CD14-positive monocyte (primary cell): ENCODE results near the gene KCNJ6. TPM values are rescaled to one million over a fixed set of nuclear protein-coding genes. Genes with fewer than 3 reads are reported as not detected.

ENCODE experiments used
- DNase-seq, 3 donors: peaks; one replicate each; pipeline ENCODE4 v3.0.0-alpha.2; 2011 to 2022
- H2AFZ ChIP-seq: 2 replicates; pipeline ENCODE4 v1.6.0; 2012; ENCODE audit warnings: mild to moderate bottlenecking, low read depth, low read length, inconsistent platforms; ENCODE audit not compliant: insufficient read depth, poor library complexity, severe bottlenecking
- H3K27ac ChIP-seq, 2 donors: 1 replicate in 1 of 2; 2 replicates in 1 of 2; pipeline ENCODE4 v1.5.1; 2012 to 2013; ENCODE audit warnings: low read length in 2 of 2, control low read depth in 1 of 2, inconsistent platforms in 1 of 2, low read depth in 1 of 2, mild to moderate bottlenecking in 1 of 2
- H3K27me3 ChIP-seq, 2 donors: one replicate each; pipeline versions ENCODE4 v1.6.0 to v1.6.1; 2011 to 2013; ENCODE audit warnings: low read length in 2 of 2; ENCODE audit not compliant: control insufficient read depth in 2 of 2, insufficient read depth in 2 of 2
- H3K36me3 ChIP-seq, 2 donors: replicated peaks in 1 of 2; 1 replicate in 1 of 2; 2 replicates in 1 of 2; pipeline versions ENCODE4 v1.5.1 to v1.6.1; 2012 to 2013; ENCODE audit warnings: low read length in 2 of 2, control low read depth in 1 of 2, inconsistent platforms in 1 of 2, mild to moderate bottlenecking in 1 of 2; ENCODE audit not compliant: insufficient read depth in 2 of 2, control insufficient read depth in 1 of 2
- H3K4me1 ChIP-seq, 2 donors: 1 replicate in 1 of 2; 2 replicates in 1 of 2; pipeline versions ENCODE4 v1.5.1 to v1.6.1; 2012 to 2013; ENCODE audit warnings: low read length in 2 of 2, control low read depth in 1 of 2, inconsistent platforms in 1 of 2, mild to moderate bottlenecking in 1 of 2, moderate library complexity in 1 of 2; ENCODE audit not compliant: insufficient read depth in 2 of 2, control insufficient read depth in 1 of 2
- H3K4me2 ChIP-seq: replicated peaks from 2 replicates; pipeline ENCODE3; 2012; ENCODE audit warnings: low read length, moderate library complexity, mild to moderate bottlenecking; ENCODE audit not compliant: poor library complexity, severe bottlenecking; ENCODE audit errors: extremely low read depth
- H3K4me3 ChIP-seq, 3 experiments: fragments of 200-600 bp in 1 of 3; sonication (generic) in 1 of 3; replicated peaks in 1 of 3; 1 replicate in 2 of 3; 2 replicates in 1 of 3; pipeline ENCODE4 v1.5.1; 2011 to 2013; ENCODE audit warnings: low read length in 3 of 3, mild to moderate bottlenecking in 3 of 3, control low read depth in 2 of 3, low read depth in 2 of 3, inconsistent platforms in 1 of 3, moderate library complexity in 1 of 3
- H3K79me2 ChIP-seq: 2 replicates; pipeline ENCODE4 v1.6.0; 2012; ENCODE audit warnings: mild to moderate bottlenecking, control low read depth, inconsistent platforms, low read length, moderate library complexity; ENCODE audit not compliant: insufficient read depth
- H3K9ac ChIP-seq: 2 replicates; pipeline ENCODE4 v1.6.0; 2017; ENCODE audit warnings: low read length, mild to moderate bottlenecking; ENCODE audit not compliant: insufficient read depth, poor library complexity, severe bottlenecking
- H3K9me3 ChIP-seq, 2 donors: replicated peaks in 1 of 2; 1 replicate in 1 of 2; 2 replicates in 1 of 2; pipeline versions ENCODE4 v1.5.1 to v1.6.1; 2012 to 2013; ENCODE audit warnings: low read length in 2 of 2, control low read depth in 1 of 2; ENCODE audit not compliant: control insufficient read depth in 1 of 2, insufficient read depth in 1 of 2
- H4K20me1 ChIP-seq: 2 replicates; pipeline ENCODE4 v1.6.0; 2012; ENCODE audit warnings: mild to moderate bottlenecking, low read length, control low read depth, moderate library complexity; ENCODE audit not compliant: insufficient read depth
- H3K27ac Mint-ChIP-seq, 7 donors: one replicate each; pipeline ENCODE4 v1.8.0; 2020; ENCODE audit warnings: mild to moderate bottlenecking in 7 of 7, mixed read lengths in 7 of 7, moderate library complexity in 6 of 7, inconsistent platforms in 2 of 7
- H3K27me3 Mint-ChIP-seq, 3 donors: one replicate each; pipeline ENCODE4 v1.8.0; 2021 to 2022; ENCODE audit warnings: low read depth in 3 of 3, mild to moderate bottlenecking in 3 of 3, mixed read lengths in 3 of 3, moderate library complexity in 3 of 3, inconsistent platforms in 1 of 3
- H3K36me3 Mint-ChIP-seq, 2 donors: one replicate each; pipeline ENCODE4 v1.8.0; 2020; ENCODE audit warnings: mixed read lengths in 2 of 2, inconsistent platforms in 1 of 2, mild to moderate bottlenecking in 1 of 2
- H3K4me1 Mint-ChIP-seq: one replicate; pipeline ENCODE4 v1.8.0; 2020; ENCODE audit warnings: mild to moderate bottlenecking, mixed read lengths
- H3K4me3 Mint-ChIP-seq, 2 donors: one replicate each; pipeline ENCODE4 v1.8.0; 2020; ENCODE audit warnings: mild to moderate bottlenecking in 2 of 2, mixed read lengths in 2 of 2, moderate library complexity in 1 of 2
- H3K9me3 Mint-ChIP-seq, 7 donors: one replicate each; pipeline ENCODE4 v1.8.0; 2020 to 2022; ENCODE audit warnings: mixed read lengths in 7 of 7, mild to moderate bottlenecking in 6 of 7, moderate library complexity in 6 of 7, inconsistent platforms in 2 of 7
- WGBS: methylation state at CpG from one replicate; pipeline ENCODE4 v1.1.5; 2013; ENCODE audit warnings: missing lambda C conversion rate; ENCODE audit not compliant: insufficient coverage; 5-methylcytosine and 5-hydroxymethylcytosine counted together
- intact Hi-C, 2 donors: fragments of 100-400 bp; cut with micrococcal nuclease; formaldehyde crosslinking; loops; one replicate each; pipeline versions ENCODE4 v1.15.0 to v1.15.1; 2023
- polyA plus RNA-seq, 3 donors: library from polyadenylated mRNA; depleted of rRNA in 1 of 3; unstranded in 2 of 3; stranded (reverse) in 1 of 3; fragments of 300-500 nt in 2 of 3; fragments of >200 nt in 1 of 3; fragmentation: Illumina TruSeq in 2 of 3; gene quantifications; 1 replicate in 2 of 3; 2 replicates in 1 of 3; pipeline ENCODE4 v1.2.3, GENCODE V29; 2012 to 2021
- TF ChIP-seq, protein P1 (sequence below): fragments of 200-600 bp; IDR thresholded peaks from one replicate; pipeline ENCODE4 v1.8.0; 2022; ENCODE audit warnings: antibody characterized with exemption, mild to moderate bottlenecking

KCNJ6 gene
- polyA plus RNA-seq, 3 donors: not detected

DNA sequence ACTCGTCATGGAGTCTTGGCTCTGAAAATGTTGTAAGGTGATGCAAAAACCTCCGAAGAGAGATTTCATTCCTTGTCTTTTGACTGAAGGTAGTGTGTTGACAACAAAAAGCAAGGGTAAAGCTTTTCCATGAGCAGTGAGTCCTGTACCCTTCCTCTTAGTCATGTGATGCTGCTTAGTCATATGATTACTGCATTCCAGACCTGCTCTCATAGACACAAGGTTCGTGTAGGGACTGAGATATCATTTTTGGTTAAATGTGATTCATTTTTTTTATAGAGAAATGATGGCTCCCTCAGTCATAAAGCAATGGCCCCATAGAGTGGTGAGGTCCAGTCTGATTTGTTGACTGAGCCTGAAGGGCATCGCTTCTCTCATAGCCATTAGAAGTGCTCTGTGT, 9.2 kb downstream of the KCNJ6 start:
- no peak overlapping the region for H3K4me3 Mint-ChIP-seq
- no peaks in the 10 kb centered on the region for H3K4me1 Mint-ChIP-seq
- H3K9me3 Mint-ChIP-seq: no peaks in the 10 kb centered on the region
- H3K4me1 ChIP-seq: no peaks in the 10 kb centered on the region
- H3K27ac ChIP-seq: no peak overlapping the region
- peak in 1 of 3 donors; percentile 15 for DNase-seq
- peaks cover 12 to 13% of the 10 kb centered on the region in 2 donors for H3K27me3 ChIP-seq
- TF ChIP-seq, protein P1, sequence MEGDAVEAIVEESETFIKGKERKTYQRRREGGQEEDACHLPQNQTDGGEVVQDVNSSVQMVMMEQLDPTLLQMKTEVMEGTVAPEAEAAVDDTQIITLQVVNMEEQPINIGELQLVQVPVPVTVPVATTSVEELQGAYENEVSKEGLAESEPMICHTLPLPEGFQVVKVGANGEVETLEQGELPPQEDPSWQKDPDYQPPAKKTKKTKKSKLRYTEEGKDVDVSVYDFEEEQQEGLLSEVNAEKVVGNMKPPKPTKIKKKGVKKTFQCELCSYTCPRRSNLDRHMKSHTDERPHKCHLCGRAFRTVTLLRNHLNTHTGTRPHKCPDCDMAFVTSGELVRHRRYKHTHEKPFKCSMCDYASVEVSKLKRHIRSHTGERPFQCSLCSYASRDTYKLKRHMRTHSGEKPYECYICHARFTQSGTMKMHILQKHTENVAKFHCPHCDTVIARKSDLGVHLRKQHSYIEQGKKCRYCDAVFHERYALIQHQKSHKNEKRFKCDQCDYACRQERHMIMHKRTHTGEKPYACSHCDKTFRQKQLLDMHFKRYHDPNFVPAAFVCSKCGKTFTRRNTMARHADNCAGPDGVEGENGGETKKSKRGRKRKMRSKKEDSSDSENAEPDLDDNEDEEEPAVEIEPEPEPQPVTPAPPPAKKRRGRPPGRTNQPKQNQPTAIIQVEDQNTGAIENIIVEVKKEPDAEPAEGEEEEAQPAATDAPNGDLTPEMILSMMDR: no peak
- H3K4me3 ChIP-seq: no peak overlapping the region
- H3K79me2 ChIP-seq: no peaks in the 10 kb centered on the region
- no peaks in the 10 kb centered on the region for H4K20me1 ChIP-seq
- H3K36me3 Mint-ChIP-seq: no peaks in the 10 kb centered on the region
- no peaks in the 10 kb centered on the region for H3K36me3 ChIP-seq
- H3K9me3 ChIP-seq: no peaks in the 10 kb centered on the region
- H3K27ac Mint-ChIP-seq: no peak overlapping the region
- peaks cover 9 to 20% (median 10%) of the 10 kb centered on the region in 3 donors for H3K27me3 Mint-ChIP-seq
- 100% methylated on average over 1 of the region's 4 CpGs for WGBS
- no peak overlapping the region for H3K4me2 ChIP-seq
- intact Hi-C loops: no loop called here
- no peak overlapping the region for H2AFZ ChIP-seq
- no peak overlapping the region for H3K9ac ChIP-seq

DNA sequence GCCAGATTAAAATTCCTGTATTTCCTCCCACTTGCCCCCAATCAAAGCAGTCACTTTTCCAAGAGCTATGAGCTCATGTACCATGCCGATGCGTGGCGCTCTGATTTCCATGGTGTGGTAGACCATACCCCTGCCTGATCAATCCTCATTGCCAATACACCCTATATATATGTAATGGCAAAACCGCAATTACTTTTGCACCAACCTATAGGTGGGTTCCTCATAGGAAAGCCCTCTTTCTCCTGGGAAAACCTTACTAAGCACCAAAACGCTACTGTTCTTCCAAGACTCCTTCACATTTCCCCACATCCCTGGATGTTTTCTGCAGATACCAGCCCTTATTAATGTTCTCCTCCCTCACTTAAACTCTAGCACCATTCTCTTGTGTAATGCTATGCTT, 11.0 kb downstream of the KCNJ6 start:
- no peaks in the 10 kb centered on the region for H3K4me1 Mint-ChIP-seq
- Histone ChIP-seq H3K4me1 (no peaks in the 10 kb centered on the region), H4K20me1 (no peaks in the 10 kb centered on the region), H3K9me3 (no peaks in the 10 kb centered on the region), H3K4me2 (no peak overlapping the region), H2AFZ (no peak overlapping the region), H3K36me3 (no peaks in the 10 kb centered on the region), H3K9ac (no peak overlapping the region), H3K4me3 (no peak overlapping the region), H3K27ac (no peak overlapping the region), H3K27me3 (peaks cover 0 to 3% of the 10 kb centered on the region in 2 donors), H3K79me2 (no peaks in the 10 kb centered on the region)
- H3K9me3 Mint-ChIP-seq: no peaks in the 10 kb centered on the region
- no peak for DNase-seq
- no peaks in the 10 kb centered on the region for H3K36me3 Mint-ChIP-seq
- TF ChIP-seq, protein P1: no peak
- no peak overlapping the region for H3K4me3 Mint-ChIP-seq
- peaks cover 9 to 15% (median 12%) of the 10 kb centered on the region in 3 donors for H3K27me3 Mint-ChIP-seq
- H3K27ac Mint-ChIP-seq: peak overlapping the region in 1 of 7 donors; percentile 22
- intact Hi-C loops: no loop called here
- 100% methylated on average over 1 of the region's 5 CpGs for WGBS
